Stimulated activated CD8-positive, alpha-beta memory T cell treated with anti-CD3 and anti-CD28 coated beads, Interleukin-2, amount 100 ng/mL, for 48 hours (primary cell): Measurements from ENCODE around the gene EFCAB8.
"Not testable (repeated sequence)": the region's sequence is repeated elsewhere in the genome, so short reads cannot be mapped to it uniquely, and the experiment has no call there.

Experiments used
- DNase-seq, 2 donors: peaks; one replicate each; pipeline ENCODE4 v3.0.0-alpha.2; 2020; ENCODE audit warnings: low read depth in 2 of 2

EFCAB8 gene

DNA sequence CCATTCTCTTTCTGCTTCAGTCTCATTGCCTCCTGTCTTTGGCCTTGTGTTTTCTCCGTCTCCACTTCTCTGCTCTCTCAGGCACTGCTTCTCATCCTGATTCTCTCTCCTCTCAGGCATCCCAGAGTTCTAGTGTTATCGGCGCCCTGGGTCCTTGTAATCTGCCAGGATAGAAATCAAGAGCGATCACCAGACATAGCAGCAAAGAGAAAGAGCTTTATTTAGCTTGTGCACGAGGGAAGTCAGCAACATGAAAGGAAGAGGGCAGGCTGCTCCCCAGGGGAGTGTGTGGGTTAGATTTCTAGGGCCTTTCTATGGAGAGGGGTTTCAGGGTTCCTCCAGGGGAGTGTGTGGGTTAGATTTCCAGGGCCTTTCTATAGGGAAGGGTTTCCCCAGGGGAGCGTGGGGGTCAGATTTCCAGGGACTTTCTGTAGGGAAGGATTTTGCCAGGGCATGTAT lies 113.0 kb downstream of the EFCAB8 start:
- DNase-seq: no peak

DNA sequence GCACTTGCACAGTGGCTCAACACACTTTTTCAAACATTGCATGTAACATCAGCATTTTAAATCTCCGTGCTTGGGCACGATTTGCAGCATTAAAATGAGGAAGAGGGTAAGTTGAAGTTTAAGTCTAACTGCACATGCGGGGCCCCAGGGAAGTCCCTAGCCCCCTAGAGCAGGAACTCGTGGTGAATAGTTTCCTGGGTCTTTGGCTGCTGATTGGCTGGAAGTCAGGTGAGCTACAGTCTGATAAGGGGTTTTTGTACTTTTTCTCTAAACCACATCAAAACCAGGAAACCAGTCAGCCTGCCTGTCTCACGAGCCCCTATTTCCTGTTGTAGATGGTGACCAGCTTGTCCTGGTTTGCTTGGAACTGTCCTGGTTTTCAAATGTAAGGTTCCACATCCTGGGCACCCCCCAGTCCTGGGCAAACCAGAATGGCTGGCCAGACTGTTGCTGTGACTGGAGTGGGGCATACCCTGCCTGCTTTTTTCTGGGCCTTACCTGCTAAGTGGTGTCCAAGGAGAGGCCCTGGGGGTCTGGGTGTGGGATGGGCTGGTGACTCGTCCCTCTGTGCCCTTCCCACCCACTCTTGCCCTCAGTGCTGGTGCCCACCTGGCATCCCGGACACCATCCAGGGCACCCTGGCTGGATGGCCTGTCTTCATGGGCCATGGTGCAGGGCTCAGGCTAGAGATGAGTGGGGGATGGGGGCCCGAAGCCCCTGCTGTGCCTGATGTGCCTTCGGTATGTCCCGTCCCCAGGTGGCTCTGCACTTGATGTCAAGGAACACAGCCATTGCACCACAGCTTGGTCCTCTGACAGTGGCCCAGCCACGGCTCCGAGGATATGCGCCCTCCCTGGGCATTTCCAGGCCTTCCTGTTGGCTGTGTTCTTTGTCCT lies 113.7 kb downstream of the EFCAB8 start:
- peak; percentile 57 to 60 for DNase-seq

DNA sequence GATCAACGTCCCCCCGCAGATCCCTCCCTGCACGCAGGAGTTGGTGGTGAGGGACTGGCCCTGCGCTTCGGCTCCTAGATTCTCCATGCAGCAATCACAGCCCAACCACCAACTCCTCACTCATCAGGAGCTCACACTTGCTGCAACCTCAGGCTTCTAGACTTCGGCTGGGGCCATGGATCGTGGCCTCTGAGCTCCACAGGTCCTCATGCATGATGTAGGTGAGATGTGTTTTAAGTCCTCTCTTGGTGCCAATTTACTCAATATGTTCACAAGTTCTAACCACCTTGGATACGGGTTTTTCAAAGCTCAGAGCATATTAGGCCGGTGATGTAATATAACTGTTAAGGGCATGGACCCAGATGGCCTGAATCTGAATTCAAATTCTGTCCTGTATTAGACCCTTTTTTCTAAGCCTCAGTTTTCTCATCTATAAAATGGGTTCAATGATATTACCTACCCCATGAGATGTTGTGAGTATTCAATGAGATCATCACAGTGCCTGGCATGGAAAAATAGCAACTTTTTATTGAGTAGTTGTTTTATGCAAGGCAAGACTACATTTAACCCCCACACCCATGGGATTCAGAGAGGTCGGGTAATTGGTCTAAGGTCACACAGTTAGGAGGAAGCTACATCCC lies 114.5 kb downstream of the EFCAB8 start:
- no peak for DNase-seq

DNA sequence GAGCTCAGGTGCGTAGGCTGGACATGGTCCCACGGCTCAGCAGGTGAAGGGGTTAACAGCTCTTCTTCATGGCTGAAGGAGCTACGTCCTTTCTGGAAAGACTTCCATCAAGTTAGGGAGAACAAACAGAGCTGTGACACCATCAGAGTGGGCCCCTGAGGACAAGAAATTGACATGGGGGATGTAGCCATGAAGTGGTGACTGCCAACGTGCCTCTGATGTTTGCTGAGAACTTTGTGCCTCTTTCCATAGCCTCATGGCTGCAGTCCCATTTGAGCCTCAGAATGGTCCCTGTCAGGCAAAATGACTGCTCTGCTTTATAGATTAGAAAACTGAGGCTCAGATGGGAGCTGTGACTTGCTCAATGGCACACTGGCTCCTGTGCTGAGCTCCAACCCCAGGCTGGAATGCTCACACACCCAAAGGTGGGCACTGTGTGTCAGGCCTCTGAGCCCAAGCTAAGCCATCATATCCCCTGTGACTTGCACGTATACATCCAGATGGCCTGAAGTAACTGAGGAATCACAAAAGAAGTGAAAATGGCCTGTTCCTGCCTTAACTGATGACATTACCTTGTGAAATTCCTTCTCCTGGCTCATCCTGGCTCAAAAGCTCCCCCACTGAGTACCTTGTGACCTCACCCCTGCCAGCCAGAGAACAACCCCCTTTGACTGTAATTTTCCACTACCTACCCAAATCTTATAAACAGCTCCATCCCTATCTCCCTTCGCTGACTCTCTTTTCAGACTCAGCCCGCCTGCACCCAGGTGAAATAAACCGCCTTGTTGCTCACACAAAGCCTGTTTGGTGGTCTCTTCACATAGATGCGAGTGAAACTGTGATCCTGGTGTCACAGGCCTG lies 115.7 kb downstream of the EFCAB8 start:
- not testable (repeated sequence) for DNase-seq

DNA sequence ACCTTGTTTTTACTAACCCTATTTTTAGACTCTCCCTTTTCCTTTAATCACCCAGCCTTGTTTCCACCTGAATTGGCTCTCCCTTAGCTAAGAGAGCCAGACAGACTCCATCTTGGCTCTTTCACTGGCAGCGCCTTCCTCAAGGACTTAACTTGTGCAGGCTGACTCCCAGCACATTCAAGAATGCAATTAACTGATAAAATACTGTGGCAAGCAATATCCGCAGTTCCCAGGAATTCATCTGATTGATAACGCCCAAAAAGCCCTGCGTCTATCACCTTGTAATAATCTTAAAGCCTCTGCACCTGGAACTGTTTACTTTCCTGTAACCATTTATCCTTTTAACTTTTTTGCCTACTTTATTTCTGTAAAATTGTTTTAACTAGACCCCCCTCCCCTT lies 116.4 kb downstream of the EFCAB8 start:
- not testable (repeated sequence) for DNase-seq

DNA sequence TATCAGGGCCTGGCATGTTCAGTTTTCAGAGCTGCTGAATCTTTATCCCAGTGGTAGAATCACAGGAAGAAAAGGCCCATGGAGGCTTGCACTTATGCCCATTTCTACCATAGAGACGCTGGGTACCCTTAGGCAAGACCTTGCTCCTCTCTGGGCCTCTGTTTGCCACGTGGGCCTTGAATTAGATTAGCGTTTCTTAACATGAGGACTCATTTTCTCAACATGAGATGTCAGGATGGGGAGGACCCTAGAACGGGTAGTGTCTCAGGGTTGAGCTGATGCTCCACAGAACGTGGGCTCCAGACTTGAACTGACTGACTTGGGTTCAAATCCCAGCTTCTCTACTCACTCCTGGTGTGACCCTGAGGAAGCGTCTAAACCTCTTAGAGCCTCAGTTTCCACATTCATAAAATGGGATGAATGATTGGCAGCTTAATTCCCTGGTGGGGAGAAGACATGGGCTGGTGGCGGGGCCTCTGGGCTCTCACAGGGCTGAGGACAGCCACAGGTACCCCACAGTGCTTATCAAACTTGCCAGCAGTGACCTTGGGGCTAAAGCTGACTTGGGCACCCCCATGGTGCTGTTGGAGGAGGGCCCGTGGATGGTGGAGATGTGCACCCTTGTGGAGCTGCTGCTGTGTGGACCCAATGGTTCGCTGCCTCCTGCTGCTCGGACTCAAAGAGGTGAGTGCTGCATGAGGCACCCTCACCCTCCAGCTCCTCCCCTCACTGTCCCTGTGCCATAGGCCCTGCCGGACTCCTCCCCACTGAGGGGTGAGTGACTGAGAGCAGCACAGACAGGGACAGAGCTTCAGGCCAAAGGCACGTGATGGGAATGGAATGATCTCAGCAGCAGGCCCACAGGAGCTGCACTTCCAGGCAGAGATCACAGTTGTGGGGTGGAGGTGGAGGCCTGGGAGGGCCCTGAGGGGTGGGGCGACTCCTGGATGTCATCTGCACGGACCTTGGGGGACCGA lies 117.3 kb downstream of the EFCAB8 start:
- DNase-seq: no peak

DNA sequence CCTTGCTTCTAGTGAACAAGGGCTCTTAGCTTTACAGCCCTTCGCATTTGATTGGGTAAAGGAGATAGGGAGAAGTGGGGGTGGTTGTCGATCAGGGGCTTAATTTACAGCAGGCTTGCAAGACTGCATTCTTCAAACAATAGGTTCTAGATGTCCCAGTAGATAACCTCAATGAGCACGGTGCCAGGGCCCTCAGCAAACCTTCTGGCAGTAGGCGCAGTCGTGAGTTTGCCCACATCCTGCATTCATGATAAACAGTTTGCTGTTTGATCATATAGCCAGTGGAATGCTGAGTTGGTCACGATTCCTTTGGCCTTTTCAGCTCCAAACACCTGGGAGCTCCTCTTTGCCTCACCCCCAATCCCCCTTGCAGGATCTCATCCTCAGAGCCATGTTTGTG lies 118.0 kb downstream of the EFCAB8 start:
- DNase-seq: no peak

DNA sequence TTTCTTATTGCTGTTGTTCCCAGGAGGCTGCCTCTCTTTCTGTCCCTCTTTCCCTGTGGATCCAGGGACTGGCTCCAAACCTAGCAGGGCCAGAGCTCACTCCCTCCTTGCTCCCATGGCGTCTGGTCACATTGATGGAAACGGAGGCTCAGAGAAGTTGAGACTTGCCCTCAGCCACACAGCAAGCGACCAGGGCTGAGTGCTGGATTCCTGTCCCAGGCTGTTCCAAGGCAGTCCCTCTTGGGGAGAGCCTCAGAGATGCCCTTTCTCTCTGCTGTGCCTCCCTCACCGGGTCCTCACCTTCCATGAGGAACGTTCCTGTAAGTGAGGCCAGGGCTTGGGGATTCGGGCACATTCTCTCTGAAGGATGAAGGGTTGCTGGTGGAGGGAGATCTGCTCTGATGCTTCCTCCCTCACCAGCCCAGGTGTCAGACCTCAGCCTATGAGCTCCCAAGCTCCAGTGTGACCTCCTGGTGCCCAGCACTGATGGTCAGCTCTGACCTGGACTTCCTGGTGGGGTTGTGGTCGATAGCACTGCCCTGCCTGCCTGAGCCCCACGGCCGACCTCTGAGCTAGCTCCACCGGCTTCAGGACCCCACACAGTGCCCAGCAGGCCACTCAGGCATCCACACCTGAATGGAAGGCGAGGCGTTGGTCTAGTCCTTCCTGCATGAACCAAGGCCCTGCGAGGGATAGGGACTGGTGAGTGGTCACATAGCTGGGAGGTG lies 118.7 kb downstream of the EFCAB8 start:
- no peak for DNase-seq

DNA sequence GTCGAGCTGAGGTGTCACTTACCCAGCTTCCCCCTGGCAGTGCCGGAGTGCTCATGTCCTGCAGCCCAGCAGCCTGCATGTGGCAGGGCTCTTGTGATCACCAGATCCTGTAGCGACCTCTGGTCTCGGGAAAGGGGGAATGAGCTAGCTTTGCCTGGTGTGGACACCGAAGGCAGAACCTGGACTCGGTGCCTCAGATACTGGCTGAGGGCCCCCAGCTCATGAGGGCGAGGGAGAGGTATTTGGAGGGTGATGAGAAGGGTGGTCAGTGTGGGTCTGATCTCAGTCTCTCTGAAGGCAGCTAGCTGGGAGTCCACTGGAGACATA lies 119.2 kb downstream of the EFCAB8 start:
- DNase-seq: no peak

DNA sequence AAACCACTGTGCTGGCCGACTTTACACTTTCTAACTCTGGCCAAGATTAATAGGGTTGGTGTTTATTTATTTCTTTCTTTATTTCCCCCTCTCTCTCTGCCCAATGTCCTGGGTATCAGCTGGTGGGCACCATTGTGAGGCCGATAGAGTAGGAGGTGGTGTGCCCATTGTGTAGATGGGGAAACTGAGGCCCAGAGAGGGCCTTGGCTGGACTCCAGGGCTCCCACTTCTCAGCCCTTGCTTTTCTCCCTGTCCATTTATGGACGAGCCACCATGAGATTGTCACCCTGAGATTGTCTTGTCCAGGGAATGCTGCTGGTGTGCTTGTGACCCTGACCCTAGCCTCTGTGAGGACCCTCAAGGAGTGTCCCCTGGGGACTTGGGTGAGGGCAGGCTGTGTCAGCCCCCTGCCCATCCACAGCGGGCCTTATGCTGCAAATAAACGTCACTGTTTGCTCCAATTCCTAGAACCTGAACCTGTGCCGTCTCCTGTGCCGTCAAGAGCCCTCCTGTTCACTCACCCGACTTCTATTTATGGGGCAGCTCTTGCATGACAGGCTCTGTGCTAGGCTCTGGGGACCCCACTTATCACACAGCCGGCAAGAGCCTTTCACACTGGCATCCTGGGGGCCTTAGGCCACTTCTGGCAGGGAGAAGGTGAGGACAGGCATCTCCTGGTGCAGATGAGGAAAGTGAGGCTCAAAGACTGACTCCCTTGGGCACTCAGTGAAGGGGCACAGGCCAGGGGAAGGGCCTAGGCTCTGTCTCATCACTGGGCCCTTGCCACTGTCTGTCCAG lies 120.7 kb downstream of the EFCAB8 start:
- DNase-seq: no peak

DNA sequence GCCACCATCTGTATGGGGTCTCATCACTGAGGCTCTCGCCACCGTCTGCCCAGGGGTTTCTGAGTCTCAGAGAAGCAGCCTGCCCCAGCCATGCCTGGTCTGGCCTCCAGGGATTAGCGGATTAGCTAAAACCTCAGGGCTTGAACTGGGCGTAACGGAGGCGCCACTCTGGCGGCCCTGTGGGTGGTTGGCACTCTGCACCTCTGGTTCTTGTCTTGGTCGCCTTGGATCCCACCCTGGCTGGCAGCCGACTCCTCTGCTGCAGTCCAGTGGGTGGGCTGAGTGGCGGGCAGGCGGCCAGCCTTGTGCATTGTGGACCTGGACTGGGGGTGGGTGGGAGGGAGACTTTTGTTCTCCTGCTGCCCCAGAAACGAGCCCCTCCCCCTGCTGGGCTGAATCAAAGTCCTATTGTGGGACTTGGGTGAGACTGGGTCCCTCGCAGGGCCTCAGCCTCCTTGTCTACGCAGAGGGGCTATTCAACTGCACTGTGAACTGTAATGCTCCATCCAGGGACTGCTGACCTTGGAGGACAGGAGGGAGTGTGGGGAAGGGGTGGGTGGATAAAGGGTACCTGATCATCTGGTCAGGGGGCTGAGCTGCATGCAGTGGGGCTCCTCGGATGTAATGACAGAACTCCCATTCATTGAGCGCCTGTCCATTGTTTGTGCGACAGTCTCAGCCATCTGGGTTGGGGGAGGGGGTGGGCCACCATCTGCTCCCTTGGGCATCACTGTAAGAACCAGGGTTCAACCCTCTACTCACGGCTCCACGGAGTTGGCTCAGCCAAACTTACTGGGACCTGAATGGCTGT lies 121.6 kb downstream of the EFCAB8 start:
- no peak for DNase-seq

DNA sequence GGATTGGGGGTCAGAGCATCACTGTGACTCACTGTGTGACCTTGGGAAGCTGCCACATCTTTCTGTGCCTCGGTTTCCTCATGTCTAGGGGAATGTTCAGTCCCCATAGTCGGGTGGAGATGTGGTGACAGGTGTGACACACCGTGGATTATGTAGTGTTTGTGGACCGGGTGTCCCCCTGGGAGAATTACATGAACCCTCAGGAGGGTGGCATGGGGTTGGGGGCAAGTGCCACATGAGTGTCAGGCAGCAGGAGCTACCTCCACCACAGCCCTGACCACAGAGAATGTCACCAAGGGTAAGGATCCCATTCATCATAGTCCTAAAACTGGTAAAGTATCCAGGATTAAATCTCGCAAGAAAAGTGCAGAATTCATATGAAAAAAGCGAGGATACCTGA lies 122.3 kb downstream of the EFCAB8 start:
- DNase-seq: no peak

DNA sequence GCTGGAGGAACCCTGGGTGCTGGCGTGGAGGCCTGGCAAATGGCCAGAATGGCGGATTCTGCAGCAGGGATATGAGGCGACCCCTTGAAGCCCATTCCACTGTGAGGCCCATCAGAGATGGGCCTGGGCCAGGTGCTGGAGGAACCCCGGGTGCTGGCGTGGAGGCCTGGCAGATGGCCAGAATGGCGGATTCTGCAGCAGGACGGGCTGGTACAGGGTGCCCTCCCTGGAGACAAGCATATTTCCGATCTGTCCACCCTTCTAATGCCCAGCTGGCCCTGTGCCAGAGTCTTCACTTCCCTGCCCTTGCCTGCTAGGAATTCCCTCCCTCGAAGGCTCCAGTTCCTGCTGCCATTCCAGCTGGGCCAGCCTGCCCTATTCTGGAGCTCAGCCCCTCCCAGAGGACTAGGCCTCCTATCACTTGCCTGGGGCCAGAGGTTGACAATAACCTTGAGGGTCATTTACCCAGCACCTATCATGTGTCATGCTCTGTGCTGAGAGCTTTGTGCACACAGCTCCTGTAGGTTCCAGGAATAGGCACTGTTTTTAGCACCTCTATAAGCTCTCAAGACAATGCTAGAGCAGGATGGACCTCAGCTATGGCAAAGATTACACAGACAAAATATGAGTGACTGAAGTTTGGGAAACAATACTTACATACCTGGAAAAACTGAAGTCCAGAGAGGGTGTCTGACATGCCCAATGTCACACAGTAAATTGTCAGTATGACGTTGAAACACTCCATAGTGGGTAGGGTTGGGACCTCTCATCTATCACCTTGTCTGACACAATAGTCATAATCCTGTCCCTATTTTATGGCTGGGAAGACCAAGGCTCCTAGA lies 124.1 kb downstream of the EFCAB8 start:
- no peak for DNase-seq

DNA sequence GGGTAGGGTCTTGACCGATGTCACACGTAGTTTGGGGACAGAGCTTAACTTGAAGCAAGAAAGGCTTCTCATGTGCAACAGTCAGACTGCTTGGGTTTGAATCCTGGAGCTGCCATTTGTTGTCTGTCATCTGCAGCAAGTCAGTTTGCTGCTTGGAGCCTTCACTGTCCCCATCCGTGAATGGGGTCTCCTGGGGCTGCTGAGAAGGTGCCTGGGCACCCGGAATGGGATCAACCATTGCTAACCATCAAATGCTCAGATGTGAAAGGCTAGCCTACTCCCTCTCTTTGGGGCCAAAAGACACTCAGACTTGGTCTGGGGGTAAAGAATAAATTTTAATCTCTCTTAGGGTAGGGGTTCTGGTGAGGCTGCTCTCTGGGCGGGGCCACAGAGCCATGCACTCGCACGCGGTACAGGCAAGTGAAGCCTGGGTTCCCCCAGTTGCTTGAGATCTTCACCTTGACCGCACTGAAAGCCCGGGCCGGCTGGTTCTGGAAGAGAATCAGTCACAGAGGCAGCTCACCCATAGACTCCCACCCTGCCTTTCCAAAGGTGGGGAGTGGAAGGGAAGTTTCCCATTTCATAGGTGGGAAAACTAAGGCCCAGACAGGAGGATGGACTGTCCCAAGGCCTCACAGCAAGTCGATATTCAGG lies 124.9 kb downstream of the EFCAB8 start:
- DNase-seq: no peak

DNA sequence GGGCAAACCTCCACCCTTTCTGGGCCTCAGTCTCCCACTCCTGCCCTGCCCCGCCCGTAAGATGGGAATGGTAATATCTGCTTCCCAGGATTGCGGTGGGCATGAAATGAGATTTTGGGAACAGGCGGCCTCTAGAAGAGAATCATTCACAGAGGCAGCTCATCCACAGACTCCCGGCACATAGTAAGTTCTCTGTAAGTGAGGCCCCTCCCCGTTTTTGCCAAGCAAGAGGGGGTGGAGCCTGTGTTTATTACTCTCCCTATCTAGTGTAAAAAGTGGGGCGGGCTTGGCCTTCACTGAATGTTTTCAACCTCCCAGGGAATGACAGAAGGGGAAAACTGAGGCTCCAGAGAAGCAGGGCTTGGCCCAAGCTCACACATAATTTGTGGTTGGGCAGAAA lies 125.5 kb downstream of the EFCAB8 start:
- DNase-seq: no peak

DNA sequence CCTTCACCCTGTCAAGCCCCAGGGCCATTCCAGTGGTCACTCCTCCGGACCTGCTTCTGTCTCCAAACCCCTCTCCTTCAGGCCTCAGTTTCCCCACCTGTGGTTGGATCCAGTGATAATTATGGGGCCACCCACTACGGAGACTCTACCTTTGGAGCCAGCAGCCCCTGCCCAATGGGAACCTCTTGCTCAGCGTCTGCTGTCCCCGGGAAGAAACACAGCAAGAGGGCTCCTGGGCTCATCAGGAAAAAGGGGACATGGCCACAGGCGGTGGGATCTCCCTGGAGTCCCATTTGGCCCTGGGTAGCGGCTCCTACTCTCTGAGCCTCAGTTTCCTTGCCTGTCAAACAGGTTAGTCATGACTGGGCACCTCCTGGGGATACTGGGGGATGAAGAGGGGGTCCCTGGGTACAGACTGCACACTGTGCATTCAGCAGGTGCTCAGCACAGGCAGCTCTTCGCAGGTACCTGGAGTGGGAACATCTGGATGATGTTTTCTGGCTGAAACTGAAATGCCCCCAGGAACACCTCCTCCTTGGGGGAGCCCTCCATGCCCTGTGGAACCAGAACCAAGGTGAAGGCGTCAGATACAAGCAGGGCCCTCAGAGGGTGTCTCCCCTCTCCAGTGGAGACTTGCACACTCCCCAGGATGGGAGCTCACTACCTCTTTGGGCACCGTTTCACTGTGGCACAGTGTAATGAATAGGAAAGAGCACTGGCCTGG lies 126.1 kb downstream of the EFCAB8 start:
- DNase-seq: no peak

DNA sequence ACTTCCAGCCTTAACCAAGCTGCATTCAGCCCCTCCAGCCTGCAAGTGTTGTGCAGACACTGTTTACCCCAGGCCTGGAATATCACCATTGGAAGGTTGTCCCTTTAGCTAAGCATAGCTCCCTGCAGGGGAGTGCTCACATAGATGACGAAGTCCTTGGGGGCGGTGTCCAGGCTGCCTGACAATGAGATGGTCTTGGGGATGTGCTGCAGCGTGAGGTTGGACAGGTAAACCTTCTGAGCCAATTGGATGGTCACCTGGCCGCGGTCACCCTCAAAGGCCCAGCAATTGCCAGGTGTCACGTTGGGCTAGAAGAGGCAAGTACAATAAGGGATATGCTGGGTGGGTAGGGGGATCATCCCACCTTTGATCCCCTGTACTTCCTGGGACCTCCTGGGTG lies 126.9 kb downstream of the EFCAB8 start:
- no peak for DNase-seq
